Muscle of arm (tissue), 12 donors: ENCODE results near the gene CD247. TPM values are rescaled to one million over a fixed set of nuclear protein-coding genes. Genes with fewer than 3 reads are reported as not detected.

Experiments
- DNase-seq: peaks from one replicate; pipeline ENCODE4 v3.0.0-alpha.2; 2013
- polyA plus RNA-seq, 12 donors: library from polyadenylated mRNA; unstranded; fragments of 120-200 nt; gene quantifications; one replicate each; pipeline ENCODE4 v1.2.1, GENCODE V29; 2013; ENCODE audit not compliant: insufficient read length in 12 of 12

CD247 gene
- polyA plus RNA-seq, 12 donors, result 0.28 to 3.4 (median 0.50) TPM; not detected in 2

DNA sequence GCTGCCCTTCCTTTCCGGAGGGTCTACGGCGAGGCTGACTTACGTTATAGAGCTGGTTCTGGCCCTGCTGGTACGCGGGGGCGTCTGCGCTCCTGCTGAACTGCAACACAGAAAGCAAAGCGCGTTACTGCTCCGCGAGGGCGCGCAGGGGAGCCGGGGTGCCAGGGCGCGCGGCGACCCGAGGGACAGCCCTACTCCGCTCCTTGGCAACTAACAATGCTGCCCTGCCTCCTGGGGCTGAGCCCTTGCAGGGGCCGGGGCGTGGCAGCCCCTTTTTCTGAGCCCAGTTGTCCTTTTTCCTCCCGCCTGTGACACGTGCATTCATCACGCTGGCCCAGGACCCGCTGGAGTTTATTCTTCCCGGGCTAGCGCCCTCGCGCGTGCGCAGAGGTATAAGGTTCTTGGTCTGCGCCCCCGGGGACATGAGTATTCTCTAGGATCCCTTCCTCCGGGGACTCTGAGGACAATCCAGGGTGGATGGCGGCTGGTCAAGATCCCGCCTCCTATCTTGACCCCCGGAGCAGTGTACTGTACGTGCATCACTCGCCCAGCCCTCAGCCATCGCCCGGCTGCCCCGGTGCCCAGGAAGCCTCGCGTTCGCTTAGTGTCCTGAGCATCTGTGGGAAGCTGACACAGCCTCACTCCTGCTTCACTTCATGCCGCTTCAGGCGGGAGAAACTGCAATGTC, 78.9 kb downstream of the CD247 start:
- DNase-seq, result peak; percentile 34

DNA sequence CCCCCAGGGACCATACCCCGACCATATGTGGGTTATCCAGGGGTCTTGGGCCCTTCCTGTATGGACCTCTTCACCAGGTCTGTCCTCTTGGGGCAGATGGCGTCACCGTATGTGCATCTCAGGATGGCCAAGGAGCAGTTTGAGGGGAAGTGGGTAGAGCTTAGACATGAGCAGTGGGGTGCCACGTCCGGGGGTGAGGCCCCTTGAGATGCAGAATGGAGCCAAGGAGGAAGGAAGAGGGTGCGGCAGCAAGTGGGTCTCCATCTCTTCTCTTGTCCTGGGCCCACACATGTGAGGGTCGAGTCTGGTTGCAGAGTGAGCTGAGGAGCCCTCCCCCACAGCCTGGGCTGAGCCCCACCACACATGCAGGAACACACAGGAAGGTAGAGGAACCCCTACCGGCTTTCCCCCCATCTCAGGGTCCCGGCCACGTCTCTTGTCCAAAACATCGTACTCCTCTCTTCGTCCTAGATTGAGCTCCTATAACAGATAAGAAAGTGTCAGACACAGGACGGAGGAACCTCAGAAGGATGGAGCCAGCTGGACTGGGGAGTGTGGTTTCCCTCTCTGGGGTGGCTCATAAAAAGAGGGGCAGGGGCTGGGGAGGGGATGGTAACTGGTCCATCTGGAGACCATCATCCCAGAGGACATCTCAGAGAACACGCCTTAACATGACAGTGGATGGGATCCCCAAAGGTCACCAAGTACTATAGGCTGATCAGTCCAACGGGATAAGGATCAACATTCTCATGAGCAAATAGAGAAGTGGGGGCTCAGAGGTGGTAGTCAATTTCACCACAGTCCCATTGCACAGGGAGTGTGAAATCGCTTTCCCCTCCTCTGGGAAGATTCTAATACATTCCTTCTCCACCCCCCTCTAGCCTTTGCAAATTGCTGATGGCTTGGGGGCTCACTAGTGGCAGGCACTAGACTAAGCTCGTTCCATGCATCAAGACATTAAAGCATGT, 79.9 kb downstream of the CD247 start:
- DNase-seq, result no peak

DNA sequence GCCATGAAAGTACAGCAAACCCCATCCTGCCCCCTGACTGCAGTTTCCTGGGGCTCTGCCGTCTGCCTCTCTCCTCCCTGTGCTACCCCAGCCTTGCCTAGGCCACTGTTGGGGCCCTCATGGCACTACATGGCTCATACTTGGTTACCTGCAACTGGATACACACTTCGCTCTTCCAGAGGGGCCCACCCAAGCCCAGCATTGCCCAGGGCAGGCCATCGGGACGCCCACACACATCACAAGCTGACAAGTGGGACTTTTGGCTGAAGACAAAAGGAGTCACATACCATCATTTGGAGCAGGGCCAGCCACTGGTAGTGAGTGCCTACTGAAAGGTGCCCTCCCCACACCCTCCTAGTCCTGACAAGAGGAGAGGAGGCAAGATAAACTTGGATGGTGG, 82.8 kb downstream of the CD247 start:
- no peak for DNase-seq

DNA sequence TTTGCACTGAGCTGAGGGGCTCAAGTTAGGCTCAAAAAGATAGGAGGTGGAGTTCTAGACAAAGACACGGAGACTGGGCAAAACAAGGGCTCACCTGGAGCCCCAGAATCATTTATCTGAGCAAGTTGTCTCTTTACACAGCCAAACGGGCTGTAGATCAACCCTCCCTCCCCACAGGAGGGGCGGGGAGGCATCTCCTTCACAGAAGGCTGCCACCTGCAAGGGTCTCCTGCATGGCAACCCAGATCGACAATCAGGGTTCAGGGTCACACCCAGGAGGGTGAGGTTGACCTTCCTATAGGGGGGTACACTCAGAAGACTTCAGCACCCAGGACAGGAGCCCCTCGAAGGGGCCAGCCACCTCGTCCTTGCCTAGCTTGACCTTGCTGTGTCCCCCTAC, 84.0 kb downstream of the CD247 start:
- no peak for DNase-seq

GRCh38 chr1:167433884-167434283, 84.4 kb downstream of the CD247 start:
- DNase-seq, result no peak

- DNase-seq, result no peak
These were observed 85.5 kb downstream of the CD247 start for GRCh38 chr1:167432780-167433179.

- no peak for DNase-seq
These were observed 86.2 kb downstream of the CD247 start for GRCh38 chr1:167431909-167432650.

DNA sequence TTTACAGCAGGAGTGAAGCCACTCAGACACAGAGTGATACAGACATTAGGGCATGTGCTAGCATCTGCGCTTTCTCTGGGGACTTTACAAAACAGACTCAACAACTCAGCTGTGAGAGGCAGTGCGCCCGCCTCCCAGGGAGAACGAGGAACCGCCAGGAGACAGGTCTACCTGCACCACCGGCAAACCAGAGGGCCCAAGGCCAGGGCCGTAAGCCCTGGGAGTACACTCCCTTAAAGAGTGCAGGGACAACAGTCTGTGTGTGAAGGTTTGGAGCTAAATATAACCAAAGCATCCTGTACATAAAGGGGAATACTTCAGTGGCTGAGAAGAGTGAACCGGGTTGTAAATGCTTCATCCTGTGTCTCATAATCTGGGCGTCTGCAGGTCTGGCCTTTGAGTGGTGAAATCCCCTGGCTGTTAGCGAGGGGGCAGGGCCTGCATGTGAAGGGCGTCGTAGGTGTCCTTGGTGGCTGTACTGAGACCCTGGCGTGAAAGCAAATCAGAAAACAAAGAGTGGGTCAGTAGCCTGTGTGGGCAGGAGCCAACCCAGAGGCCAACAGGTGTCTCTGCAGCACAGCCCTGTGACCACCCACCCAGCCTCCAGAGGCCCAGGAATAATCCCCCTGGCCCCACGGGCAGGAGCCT, 86.9 kb downstream of the CD247 start:
- no peak for DNase-seq

- DNase-seq, result no peak
These were observed 87.5 kb downstream of the CD247 start for GRCh38 chr1:167430849-167431242.

DNA sequence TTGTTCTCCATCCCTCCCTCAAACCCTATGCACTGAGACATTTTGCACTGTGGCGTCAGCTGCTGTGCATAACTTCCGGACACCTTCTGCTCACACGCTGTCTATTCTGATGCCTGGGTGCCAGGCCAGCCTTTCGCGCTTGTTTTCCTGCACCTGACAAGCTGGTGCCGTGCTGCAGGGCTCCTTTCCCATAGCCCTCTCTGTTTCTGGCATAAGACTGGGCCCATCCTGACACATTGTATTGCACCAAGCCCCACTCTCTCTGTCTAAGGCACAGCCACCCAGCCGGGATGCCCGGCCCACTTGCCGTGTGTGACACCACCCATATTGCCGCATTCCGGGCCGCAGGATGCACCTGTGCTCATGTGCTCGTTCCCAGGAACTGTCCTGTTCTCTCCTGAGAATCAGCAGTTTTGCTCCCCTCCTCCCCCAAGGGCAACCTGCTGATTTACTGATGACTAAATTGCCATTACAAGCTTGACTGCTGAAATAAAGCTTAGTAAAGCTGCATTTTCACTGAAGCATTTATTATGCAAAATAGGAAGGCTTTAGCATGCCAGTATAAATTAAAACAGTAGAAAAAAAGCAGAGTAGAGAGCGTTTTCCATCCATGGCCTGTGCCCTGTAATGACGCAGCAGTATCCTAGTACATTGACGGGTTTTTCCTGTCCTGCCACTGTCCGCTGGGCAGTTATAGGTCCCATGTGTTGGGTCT, 88.0 kb downstream of the CD247 start:
- DNase-seq, result no peak

GRCh38 chr1:167429612-167430011, 88.7 kb downstream of the CD247 start:
- no peak for DNase-seq

DNA sequence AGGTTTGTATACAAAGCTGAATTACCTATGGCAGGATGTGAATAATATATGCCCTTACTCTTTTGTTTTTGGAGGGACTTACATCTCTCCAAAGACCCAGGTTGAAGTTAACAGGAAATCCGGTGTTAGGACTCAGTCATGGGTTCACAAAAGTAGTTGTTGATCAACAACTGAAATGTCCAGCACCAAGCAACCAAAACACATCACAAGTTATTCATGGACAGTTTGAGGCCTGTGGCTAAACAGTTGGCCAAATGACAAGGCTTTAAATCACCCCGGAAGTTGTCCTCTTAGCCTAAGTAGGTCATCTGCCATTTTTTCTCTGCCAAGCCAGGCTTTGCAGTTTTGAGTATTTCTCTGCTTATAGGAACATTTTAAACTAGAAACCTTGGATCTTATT, 89.9 kb downstream of the CD247 start:
- peak; percentile 7 for DNase-seq

- peak; percentile 22 for DNase-seq
These were observed 90.5 kb downstream of the CD247 start for GRCh38 chr1:167427848-167428247.

DNA sequence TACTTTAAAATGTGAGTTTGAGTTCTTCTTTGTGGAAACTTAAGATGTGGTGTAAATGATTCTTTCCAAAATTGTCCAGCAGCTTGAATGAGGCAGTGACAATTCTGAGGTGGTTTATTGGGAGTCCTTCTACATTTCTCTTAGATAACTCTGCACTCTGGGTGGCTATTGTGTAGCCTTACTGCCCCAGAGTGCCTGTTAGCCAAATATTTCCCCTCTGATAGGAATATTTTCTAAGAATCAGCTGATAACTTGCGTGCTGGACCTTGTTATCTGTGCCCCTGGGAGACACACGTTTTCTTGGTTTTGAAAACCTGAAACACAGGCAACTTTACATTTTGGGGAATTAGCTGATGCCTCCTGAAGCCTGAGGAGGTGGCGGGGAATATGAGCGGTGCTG, 91.6 kb downstream of the CD247 start:
- DNase-seq, result no peak

DNA sequence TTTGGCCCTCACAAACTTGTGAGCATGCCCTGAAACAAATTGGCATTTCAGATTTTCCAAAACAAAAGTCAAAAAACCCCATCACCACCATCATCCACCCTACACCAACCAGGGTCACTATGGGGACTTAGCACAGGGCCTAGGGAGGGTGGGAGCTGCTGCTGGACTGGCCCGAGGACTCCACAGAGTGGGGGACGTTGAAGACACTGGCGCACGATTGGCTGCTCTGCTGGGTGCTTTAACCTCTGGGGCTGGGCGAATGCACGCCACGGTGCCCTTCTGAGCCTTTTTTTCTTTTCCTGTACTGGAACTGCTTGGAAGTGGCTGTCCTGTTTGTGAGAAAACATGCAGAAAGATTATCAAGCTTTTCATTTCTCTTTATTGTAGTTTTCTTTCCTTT, 92.8 kb downstream of the CD247 start:
- DNase-seq, result no peak

GRCh38 chr1:167423684-167424619, 94.4 kb downstream of the CD247 start:
- DNase-seq, result no peak

GRCh38 chr1:167420510-167420909, 97.8 kb downstream of the CD247 start:
- DNase-seq, result no peak

- DNase-seq, result no peak
These were observed 99.1 kb downstream of the CD247 start for GRCh38 chr1:167419245-167419644.

DNA sequence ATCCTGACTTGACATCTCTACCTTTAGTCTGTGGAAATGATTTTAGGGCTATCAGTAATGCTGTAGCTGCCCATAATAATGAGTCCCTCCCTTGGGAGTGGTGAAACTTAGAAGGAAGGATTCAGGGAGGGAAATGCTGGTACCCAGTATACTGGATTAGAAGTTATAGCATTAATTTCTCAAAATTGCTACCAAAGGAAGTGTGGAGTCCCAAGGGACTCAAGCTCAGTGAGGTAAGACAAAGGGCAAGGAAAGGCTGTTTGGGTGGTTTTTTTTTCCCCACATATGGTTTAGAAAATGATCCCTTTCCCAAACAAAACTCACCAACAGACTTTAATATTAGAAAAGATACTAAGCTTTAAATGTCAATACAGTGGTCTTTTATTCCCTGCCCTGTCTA, 99.9 kb downstream of the CD247 start:
- DNase-seq, result no peak

- no peak for DNase-seq
These were observed 101.8 kb downstream of the CD247 start for GRCh38 chr1:167416506-167416905.
